Left ventricle myocardium inferior (tissue), 1 donor: ENCODE results near the gene ADAM12. TPM values are rescaled to one million over a fixed set of nuclear protein-coding genes. Genes with fewer than 3 reads are reported as not detected.

Experiments
- DNase-seq: peaks from one replicate; pipeline ENCODE4 v3.0.0-alpha.2; 2020
- H3K27ac ChIP-seq: fragments of 200-600 bp; replicated peaks from 2 replicates; pipeline ENCODE4 v1.8.0; 2021
- H3K27me3 ChIP-seq: fragments of 200-600 bp; 2 replicates; pipeline ENCODE4 v1.8.0; 2021; ENCODE audit warnings: low read depth
- H3K36me3 ChIP-seq: fragments of 200-600 bp; 2 replicates; pipeline ENCODE4 v1.8.0; 2021
- H3K4me1 ChIP-seq: fragments of 200-600 bp; 2 replicates; pipeline ENCODE4 v1.8.0; 2021
- H3K4me3 ChIP-seq: fragments of 200-600 bp; 2 replicates; pipeline ENCODE4 v1.8.0; 2021; ENCODE audit warnings: mild to moderate bottlenecking, moderate library complexity
- H3K9me3 ChIP-seq: fragments of 200-600 bp; replicated peaks from 2 replicates; pipeline ENCODE4 v1.8.0; 2021
- intact Hi-C: fragments of 100-400 bp; cut with micrococcal nuclease; formaldehyde crosslinking; loops from one replicate; pipeline ENCODE4 v1.11.0; 2022
- total RNA-seq: library from RNA; stranded (reverse); fragmentation: NEBNext Ultra II Directional; extraction: Animal tissue kit (Norgen Biotek cat#: 25700); gene quantifications from one replicate; pipeline ENCODE4 v1.2.1, GENCODE V29; 2021
- TF ChIP-seq, protein P1 (sequence below): fragments of 200-600 bp; IDR thresholded peaks from 2 replicates; pipeline ENCODE4 v1.8.0; 2021; ENCODE audit warnings: antibody characterized with exemption, mild to moderate bottlenecking, borderline replicate concordance
- donor health status: DM: no; HTN: yes; CAD: no; lungs with severe emphysema.

ADAM12 gene
- total RNA-seq, 1 donor from 2014 or later = 0.27 TPM

DNA sequence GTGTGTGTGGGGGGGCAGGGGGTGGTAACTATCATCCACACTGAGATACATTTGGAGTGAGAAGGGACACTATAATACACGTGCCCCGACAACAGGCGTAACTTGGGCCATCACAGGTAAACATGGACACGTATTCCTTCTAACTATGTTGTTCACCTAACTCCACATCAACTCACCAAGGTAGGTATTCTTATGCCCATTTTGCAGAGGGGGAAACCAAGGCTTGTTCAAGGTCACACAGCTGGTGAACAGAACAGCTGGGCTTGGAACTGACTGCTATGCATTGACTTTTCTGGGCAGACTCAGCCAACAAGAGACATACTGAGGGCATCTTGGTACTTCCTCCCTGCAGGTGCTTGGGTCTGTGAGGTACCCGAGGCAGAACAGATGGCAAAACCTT is 170.1 kb downstream of the ADAM12 start:
- intact Hi-C loops = no loop called here
- H3K4me3 ChIP-seq = no peak overlapping the region
- DNase-seq = no peak

DNA sequence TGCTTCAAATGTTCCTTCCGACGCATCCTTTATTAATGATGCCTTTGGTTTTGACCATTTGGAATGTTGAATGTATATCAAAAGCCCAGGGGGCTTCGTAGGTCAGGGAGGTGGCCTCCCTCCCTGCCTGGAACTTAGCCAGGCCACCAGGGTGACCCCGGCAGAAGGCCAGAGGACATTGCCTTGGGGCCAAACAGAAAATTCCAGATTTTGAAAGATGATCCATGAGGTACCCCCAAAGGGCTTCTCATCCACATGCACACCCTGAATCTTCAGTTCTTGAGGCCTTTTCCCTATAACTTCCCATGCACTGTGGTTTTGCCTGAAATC is 171.7 kb downstream of the ADAM12 start:
- Histone ChIP-seq H3K27me3 (peaks cover 39% of the 10 kb centered on the region), H3K36me3 (no peaks in the 10 kb centered on the region), H3K4me1 (no peaks in the 10 kb centered on the region), H3K9me3 (no peaks in the 10 kb centered on the region), H3K27ac (no peak overlapping the region), H3K4me3 (no peak overlapping the region)
- TF ChIP-seq, protein P1, sequence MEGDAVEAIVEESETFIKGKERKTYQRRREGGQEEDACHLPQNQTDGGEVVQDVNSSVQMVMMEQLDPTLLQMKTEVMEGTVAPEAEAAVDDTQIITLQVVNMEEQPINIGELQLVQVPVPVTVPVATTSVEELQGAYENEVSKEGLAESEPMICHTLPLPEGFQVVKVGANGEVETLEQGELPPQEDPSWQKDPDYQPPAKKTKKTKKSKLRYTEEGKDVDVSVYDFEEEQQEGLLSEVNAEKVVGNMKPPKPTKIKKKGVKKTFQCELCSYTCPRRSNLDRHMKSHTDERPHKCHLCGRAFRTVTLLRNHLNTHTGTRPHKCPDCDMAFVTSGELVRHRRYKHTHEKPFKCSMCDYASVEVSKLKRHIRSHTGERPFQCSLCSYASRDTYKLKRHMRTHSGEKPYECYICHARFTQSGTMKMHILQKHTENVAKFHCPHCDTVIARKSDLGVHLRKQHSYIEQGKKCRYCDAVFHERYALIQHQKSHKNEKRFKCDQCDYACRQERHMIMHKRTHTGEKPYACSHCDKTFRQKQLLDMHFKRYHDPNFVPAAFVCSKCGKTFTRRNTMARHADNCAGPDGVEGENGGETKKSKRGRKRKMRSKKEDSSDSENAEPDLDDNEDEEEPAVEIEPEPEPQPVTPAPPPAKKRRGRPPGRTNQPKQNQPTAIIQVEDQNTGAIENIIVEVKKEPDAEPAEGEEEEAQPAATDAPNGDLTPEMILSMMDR = no peak
- no peak for DNase-seq
- intact Hi-C loops = no loop called here

More for the DNA sequence above, 170.1 kb downstream of the ADAM12 start:
- H3K4me1 ChIP-seq = peaks cover 6% of the 10 kb centered on the region
- TF ChIP-seq, protein P1 = no peak
- H3K9me3 ChIP-seq = no peaks in the 10 kb centered on the region
- H3K27me3 ChIP-seq = peaks cover 34% of the 10 kb centered on the region
- no peaks in the 10 kb centered on the region for H3K36me3 ChIP-seq
- no peak overlapping the region for H3K27ac ChIP-seq

DNA sequence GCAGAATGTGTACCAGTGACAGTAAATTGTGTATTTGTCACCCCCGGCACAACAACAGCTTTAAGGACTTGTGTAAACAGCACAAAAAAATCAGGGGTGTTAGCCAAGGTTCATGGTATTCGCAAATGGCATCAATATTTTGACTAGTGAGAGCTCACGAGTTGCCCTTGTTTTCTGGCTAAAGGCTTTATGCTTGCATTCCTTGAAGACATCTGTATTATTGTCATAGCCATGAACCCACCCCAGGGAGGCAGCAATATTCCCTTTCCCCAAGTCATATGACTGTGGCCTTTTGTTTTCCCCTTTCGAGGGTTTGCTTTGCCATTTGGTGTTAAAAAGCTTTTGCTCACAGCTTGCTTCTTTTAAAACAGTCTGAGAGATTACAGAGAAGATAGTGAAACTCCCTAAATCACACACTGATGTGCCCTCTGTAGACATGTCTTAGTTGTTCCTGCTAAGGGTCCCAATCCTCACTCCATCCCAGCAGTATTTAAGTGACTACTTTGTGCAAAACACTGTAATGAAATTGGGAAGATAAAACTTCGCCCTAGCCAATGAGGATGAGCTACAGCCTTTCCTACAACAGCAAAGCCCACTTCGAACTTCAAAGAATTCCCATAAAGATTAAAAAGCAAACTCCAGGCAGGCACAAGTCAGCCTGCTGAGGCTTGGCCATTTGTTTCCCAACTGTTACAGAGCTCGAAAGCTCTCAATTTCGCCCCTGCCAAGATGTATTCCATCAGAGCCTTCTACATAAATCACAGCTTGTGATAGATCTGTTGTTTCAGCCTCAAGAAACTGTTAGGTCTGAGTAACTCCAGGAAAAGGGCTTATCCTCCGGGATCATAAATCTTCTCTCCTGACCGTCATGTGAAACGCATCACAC is 172.3 kb downstream of the ADAM12 start:
- Histone ChIP-seq H3K27me3 (peaks cover 42% of the 10 kb centered on the region), H3K4me1 (no peaks in the 10 kb centered on the region), H3K9me3 (no peaks in the 10 kb centered on the region), H3K4me3 (no peak overlapping the region), H3K36me3 (no peaks in the 10 kb centered on the region), H3K27ac (no peak overlapping the region)
- intact Hi-C loops = no loop called here
- TF ChIP-seq, protein P1 = no peak
- DNase-seq = no peak

DNA sequence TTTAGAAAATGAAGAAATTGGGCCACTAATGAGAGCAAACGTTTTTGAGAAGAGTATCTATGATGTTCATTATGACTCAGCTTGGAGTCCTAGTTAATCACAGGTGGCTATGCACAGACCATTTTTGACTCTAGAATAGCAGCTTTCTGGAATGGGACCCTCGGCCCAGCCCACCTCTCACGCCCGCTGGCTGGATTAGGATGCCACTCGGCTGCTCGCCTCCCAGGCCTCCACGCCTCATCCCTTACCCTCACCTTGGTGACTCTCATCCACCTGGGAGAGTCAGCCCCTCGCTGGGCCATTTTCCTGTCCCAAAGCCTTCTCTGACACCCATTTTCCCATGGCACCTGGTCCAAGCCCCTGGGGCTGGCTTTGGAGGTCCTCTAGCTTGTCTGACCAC is 173.6 kb downstream of the ADAM12 start:
- Histone ChIP-seq H3K4me1 (no peaks in the 10 kb centered on the region), H3K36me3 (no peaks in the 10 kb centered on the region), H3K27ac (no peak overlapping the region), H3K4me3 (no peak overlapping the region), H3K9me3 (no peaks in the 10 kb centered on the region), H3K27me3 (peaks cover 47% of the 10 kb centered on the region)
- DNase-seq = no peak
- intact Hi-C loops = no loop called here
- TF ChIP-seq, protein P1 = no peak

DNA sequence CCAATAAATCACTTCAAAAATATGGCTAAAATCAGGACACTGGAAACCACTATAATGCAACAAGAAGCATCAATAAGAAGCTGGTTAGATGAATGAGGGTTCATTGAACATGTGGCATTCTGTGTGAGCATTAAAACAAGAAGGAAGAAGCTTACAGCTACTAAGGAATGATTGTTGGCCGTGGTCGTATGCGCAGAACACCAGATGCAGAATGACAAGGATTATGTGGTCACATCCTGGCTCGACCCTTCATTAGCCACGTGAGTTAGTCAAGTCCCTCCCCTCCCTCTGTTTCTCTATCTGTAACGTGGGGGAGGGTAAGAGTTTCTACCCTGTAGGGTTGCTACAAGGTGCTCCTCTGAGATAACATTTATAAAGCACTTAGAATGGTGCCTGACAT is 174.3 kb downstream of the ADAM12 start:
- H3K4me1 ChIP-seq = peaks cover 2% of the 10 kb centered on the region
- H3K27ac ChIP-seq = no peak overlapping the region
- TF ChIP-seq, protein P1 = no peak

More for the DNA sequence above, 174.3 kb downstream of the ADAM12 start:
- DNase-seq = no peak
- no peaks in the 10 kb centered on the region for H3K36me3 ChIP-seq
- H3K27me3 ChIP-seq = peaks cover 47% of the 10 kb centered on the region
- intact Hi-C loops = no loop called here
- H3K9me3 ChIP-seq = no peaks in the 10 kb centered on the region
- H3K4me3 ChIP-seq = no peak overlapping the region
